NCI-H146 (cell line): ENCODE results near the gene EBI3.
"Not testable (repeated sequence)": the region's sequence is repeated elsewhere in the genome, so short reads cannot be mapped to it uniquely, and the experiment has no call there.

Source experiments
- DNase-seq: peaks from one replicate; lab custom pipeline; 2025; lab: John Stamatoyannopoulos, UW

EBI3 gene

GRCh38 chr19:4229179-4229931, at the start of gene EBI3:
Gene EBI3, plus strand, starts transcription at chr19:4229523. Its CDS starts 28 bp downstream, at chr19:4229551.
- no peak for DNase-seq

- no peak for DNase-seq
Observed at GRCh38 chr19:4181053-4181508, 48.2 kb upstream of the EBI3 start.

GRCh38 chr19:4182084-4182810, 47.1 kb upstream of the EBI3 start, which contains the start of the genes ANKRD24 and SIRT6:
Gene ANKRD24, plus strand, starts transcription at chr19:4182689. Its CDS starts 3,737 bp downstream, at chr19:4186426.
Gene SIRT6, minus strand, starts transcription at chr19:4182563. Its CDS starts 24 bp downstream, at chr19:4182539.
- DNase-seq, result peak; percentile 91

GRCh38 chr19:4183967-4184717, 45.2 kb upstream of the EBI3 start:
- peak; percentile 84 for DNase-seq

- DNase-seq, result no peak
Observed at GRCh38 chr19:4184718-4185352, 44.5 kb upstream of the EBI3 start.

GRCh38 chr19:4185413-4186086, 43.8 kb upstream of the EBI3 start:
- DNase-seq, result no peak

- peak; percentile 40 for DNase-seq
Observed at GRCh38 chr19:4186087-4186993, 43.0 kb upstream of the EBI3 start.

- DNase-seq, result no peak
Observed at GRCh38 chr19:4187313-4188122, 41.8 kb upstream of the EBI3 start.

GRCh38 chr19:4189641-4190040, 39.7 kb upstream of the EBI3 start:
- DNase-seq, result no peak

GRCh38 chr19:4192537-4192936, 36.8 kb upstream of the EBI3 start:
- DNase-seq, result not testable (repeated sequence)

GRCh38 chr19:4194353-4194752, 35.0 kb upstream of the EBI3 start:
- DNase-seq, result no peak

- no peak for DNase-seq
Observed at GRCh38 chr19:4196009-4196408, 33.3 kb upstream of the EBI3 start.

- DNase-seq, result no peak
Observed at GRCh38 chr19:4196587-4197148, 32.7 kb upstream of the EBI3 start.

GRCh38 chr19:4197228-4197624, 32.1 kb upstream of the EBI3 start:
- DNase-seq, result no peak

- peak; percentile 34 for DNase-seq
Observed at GRCh38 chr19:4197625-4198466, 31.5 kb upstream of the EBI3 start.

GRCh38 chr19:4198467-4199126, 30.7 kb upstream of the EBI3 start:
- no peak for DNase-seq

- peak; percentile 50 for DNase-seq
Observed at GRCh38 chr19:4199699-4200293, 29.5 kb upstream of the EBI3 start.
